GM12878 (cell line): ENCODE results near the gene LTB. TPM values are rescaled to one million over a fixed set of nuclear protein-coding genes. Genes with fewer than 3 reads are reported as not detected.

ENCODE experiments used
- BHLHE40 ChIP-seq, 2 experiments: fragments of 450-650 bp in 1 of 2; IDR thresholded peaks; 2 replicates each; pipeline ENCODE4 v1.6.1; 2011 to 2017; ENCODE audit warnings: low read depth in 2 of 2, borderline replicate concordance in 1 of 2, improper control_type of control experiment in 1 of 2, low read length in 1 of 2, mild to moderate bottlenecking in 1 of 2
- BMI1 ChIP-seq: fragments of 450-650 bp; IDR thresholded peaks from 2 replicates; pipeline ENCODE4 v1.6.1; 2016; ENCODE audit warnings: mild to moderate bottlenecking, moderate library complexity, borderline replicate concordance
- CREB1 ChIP-seq: IDR thresholded peaks from 2 replicates; pipeline ENCODE4 v1.6.1; 2012; ENCODE audit warnings: low read depth, mild to moderate bottlenecking, inconsistent platforms
- CUX1 ChIP-seq: IDR thresholded peaks from 2 replicates; pipeline ENCODE4 v1.6.1; 2012; ENCODE audit warnings: improper control_type of control experiment, low read depth, low read length; ENCODE audit not compliant: insufficient replicate concordance
- GATAD2B ChIP-seq: fragments of 450-650 bp; conservative IDR thresholded peaks from 2 replicates; pipeline ENCODE4 v1.6.1; 2017; ENCODE audit warnings: low read depth, mild to moderate bottlenecking, moderate library complexity
- HDAC2 ChIP-seq: fragments of 200-600 bp; sonication (generic); IDR thresholded peaks from 2 replicates; pipeline ENCODE4 v1.6.1; 2017
- IRF4 ChIP-seq: IDR thresholded peaks from 2 replicates; pipeline ENCODE4 v1.6.1; 2011; ENCODE audit warnings: low read depth, low read length
- JUND ChIP-seq: IDR thresholded peaks from 2 replicates; pipeline ENCODE4 v1.6.1; 2012; ENCODE audit warnings: low read depth, mild to moderate bottlenecking, low read length, improper control_type of control experiment, moderate library complexity
- NR2F1 ChIP-seq: fragments of 450-650 bp; conservative IDR thresholded peaks from 2 replicates; pipeline ENCODE4 v1.6.1; 2017; ENCODE audit warnings: mild to moderate bottlenecking
- PAX8 ChIP-seq: fragments of 450-650 bp; IDR thresholded peaks from 2 replicates; pipeline ENCODE4 v1.6.1; 2017; ENCODE audit warnings: mild to moderate bottlenecking, moderate library complexity
- POLR2A ChIP-seq: IDR thresholded peaks from 2 replicates; pipeline ENCODE4 v1.6.1; 2011; ENCODE audit warnings: low read depth, mild to moderate bottlenecking, low read length
- RCOR1 ChIP-seq: conservative IDR thresholded peaks from 2 replicates; pipeline ENCODE4 v1.6.1; 2012; ENCODE audit warnings: low read depth, low read length, improper control_type of control experiment
- RELB ChIP-seq: fragments of 450-650 bp; IDR thresholded peaks from 2 replicates; pipeline ENCODE4 v1.6.1; 2017; ENCODE audit warnings: low read depth, mild to moderate bottlenecking, moderate library complexity
- SKIL ChIP-seq: fragments of 450-650 bp; IDR thresholded peaks from 2 replicates; pipeline ENCODE4 v1.6.1; 2017; ENCODE audit warnings: mild to moderate bottlenecking, low read depth, inconsistent platforms; ENCODE audit not compliant: poor library complexity, severe bottlenecking
- SMAD5 ChIP-seq: IDR thresholded peaks from 2 replicates; pipeline ENCODE4 v1.6.1; 2016; ENCODE audit warnings: antibody characterized with exemption, low read depth
- STAT3 ChIP-seq: IDR thresholded peaks from 2 replicates; pipeline ENCODE4 v1.6.1; 2011; ENCODE audit warnings: low read depth, low read length, improper control_type of control experiment
- SUPT20H ChIP-seq: IDR thresholded peaks from 2 replicates; pipeline ENCODE4 v1.6.1; 2011; ENCODE audit warnings: low read depth, mild to moderate bottlenecking, low read length, moderate library complexity, borderline replicate concordance; ENCODE audit not compliant: control insufficient read depth
- TBL1XR1 ChIP-seq: IDR thresholded peaks from 2 replicates; pipeline ENCODE4 v1.6.1; 2012; ENCODE audit warnings: low read depth, low read length, improper control_type of control experiment
- WRNIP1 ChIP-seq: IDR thresholded peaks from 2 replicates; pipeline ENCODE4 v1.6.1; 2011; ENCODE audit warnings: low read depth, low read length, improper control_type of control experiment, borderline replicate concordance
- YY1 ChIP-seq: IDR thresholded peaks from 2 replicates; pipeline ENCODE4 v1.6.1; 2011; ENCODE audit warnings: low read depth, mild to moderate bottlenecking, low read length
- polyA plus RNA-seq, 11 experiments: library from polyadenylated mRNA; depleted of rRNA in 4 of 11; unstranded in 6 of 11; stranded (reverse) in 5 of 11; fragments of >200 nt; fragmentation: Nextera tagmentation in 4 of 11; fragmentation: Illumina TruSeq in 1 of 11; extraction: Ambion mirVana in 4 of 11; extraction: Trizol in 1 of 11; gene quantifications; 1 replicate in 1 of 11; 2 replicates in 10 of 11; pipeline versions ENCODE4 v1.2.1 to v1.2.3, GENCODE V29; 2011 to 2016; ENCODE audit warnings: inconsistent platforms in 2 of 11, missing spikeins in 2 of 11, low read depth in 1 of 11
- total RNA-seq, 4 experiments: library from RNA; depleted of rRNA in 3 of 4; stranded (reverse); fragments of >200 nt in 3 of 4; fragmentation: Illumina TruSeq in 1 of 4; extraction: Trizol in 1 of 4; gene quantifications; 2 replicates each; pipeline versions ENCODE4 v1.2.1 to v1.2.3, GENCODE V29; 2013 to 2021

The LTB gene
- total and polyA plus RNA-seq, 10 of the 15 experiments (the other 5 are each of a cell fraction or from before 2014, with no cell fraction given) = 0.71 to 74.3 (median 20.0) TPM

GRCh38 chr6:31567531-31568370 lies 14.5 kb downstream of the LTB start (continued):
- no peak for TF ChIP-seq RELB
- peak; percentile 87 for TF ChIP-seq NR2F1
- TF ChIP-seq PAX8 = no peak
- 0 out of 2 replicates have a peak, but pooled peaks have one; percentile 16 for TF ChIP-seq YY1
- no peak for TF ChIP-seq POLR2A
- TF ChIP-seq GATAD2B = 0 out of 2 replicates have a peak, but pooled peaks have one; percentile 20
- no peak for TF ChIP-seq SUPT20H
- TF ChIP-seq IRF4 = peak; percentile 61; the same call in 1 of the 2 replicates
- no peak for TF ChIP-seq CREB1
- TF ChIP-seq STAT3 = no peak
- no peak for TF ChIP-seq RCOR1
- TF ChIP-seq CUX1 = no peak
- TF ChIP-seq BHLHE40 (IDR thresholded peaks at IDR 0.05; ENCODE audit: borderline replicate concordance in 1 of 2, low read depth in 2 of 2, low read length in 1 of 2) = peak in 1 of 2 experiments; percentile 9; a peak in 1 of 4 replicates
- TF ChIP-seq SKIL = no peak
- TF ChIP-seq BMI1 = no peak
- no peak for TF ChIP-seq WRNIP1
- TF ChIP-seq JUND = no peak
- TF ChIP-seq TBL1XR1 = no peak
- TF ChIP-seq SMAD5 = no peak
- TF ChIP-seq HDAC2 = no peak
